Endodermal cell (in vitro differentiated cells): ENCODE data around the gene N4BP2. TPM values are rescaled to one million over a fixed set of nuclear protein-coding genes. Genes with fewer than 3 reads are reported as not detected.

Source experiments
- DNase-seq: peaks from one replicate; pipeline ENCODE4 v3.0.0-alpha.2; 2017
- H3K27ac ChIP-seq: 2 replicates; pipeline ENCODE4 v1.5.1; 2013; ENCODE audit warnings: mild to moderate bottlenecking, low read depth, low read length, moderate library complexity
- H3K27me3 ChIP-seq: 2 replicates; pipeline ENCODE4 v1.6.1; 2013; ENCODE audit warnings: mild to moderate bottlenecking, low read length, moderate library complexity; ENCODE audit not compliant: insufficient read depth, control insufficient read depth, poor library complexity, severe bottlenecking
- H3K36me3 ChIP-seq: 2 replicates; pipeline ENCODE4 v1.7.0; 2013; ENCODE audit warnings: mild to moderate bottlenecking, low read length, moderate library complexity; ENCODE audit not compliant: control insufficient read depth, insufficient read depth
- H3K4me1 ChIP-seq: one replicate; pipeline ENCODE4 v1.7.0; 2013; ENCODE audit warnings: low read length; ENCODE audit not compliant: control insufficient read depth, insufficient read depth
- H3K4me3 ChIP-seq: 2 replicates; pipeline ENCODE4 v1.5.1; 2013; ENCODE audit warnings: mild to moderate bottlenecking, low read length, moderate library complexity
- H3K9ac ChIP-seq: 2 replicates; pipeline ENCODE4 v1.6.1; 2013; ENCODE audit warnings: mild to moderate bottlenecking, low read length, moderate library complexity; ENCODE audit not compliant: poor library complexity, severe bottlenecking; ENCODE audit errors: extremely low read depth
- H3K9me3 ChIP-seq: 2 replicates; pipeline ENCODE4 v1.6.1; 2013; ENCODE audit warnings: mild to moderate bottlenecking, low read length, moderate library complexity; ENCODE audit not compliant: control insufficient read depth
- H3K27ac Mint-ChIP-seq: 2 replicates; pipeline ENCODE4 v1.8.0; 2020; ENCODE audit warnings: mixed read lengths
- H3K27me3 Mint-ChIP-seq: 2 replicates; pipeline ENCODE4 v1.8.0; 2021; ENCODE audit warnings: mild to moderate bottlenecking, mixed read lengths; ENCODE audit not compliant: insufficient read depth
- H3K36me3 Mint-ChIP-seq: 2 replicates; pipeline ENCODE4 v1.8.0; 2020; ENCODE audit warnings: low read depth, mixed read lengths
- H3K4me1 Mint-ChIP-seq: 2 replicates; pipeline ENCODE4 v1.8.0; 2020; ENCODE audit warnings: mixed read lengths
- H3K4me3 Mint-ChIP-seq: 2 replicates; pipeline ENCODE4 v1.8.0; 2020; ENCODE audit warnings: mild to moderate bottlenecking, moderate library complexity, mixed read lengths
- H3K9me3 Mint-ChIP-seq: 2 replicates; pipeline ENCODE4 v1.8.0; 2020; ENCODE audit warnings: mild to moderate bottlenecking, mixed read lengths
- WGBS, 2 experiments: methylation state at CpG; one replicate each; pipeline versions ENCODE4 v1.1.5 to v1.1.7; 2013; ENCODE audit warnings: missing lambda C conversion rate in 2 of 2, mixed read lengths in 1 of 2; ENCODE audit not compliant: insufficient coverage in 1 of 2, insufficient read length in 1 of 2; 5-methylcytosine and 5-hydroxymethylcytosine counted together
- total RNA-seq, 2 donors: library from RNA; stranded (reverse); fragmentation: NEBNext Ultra II Directional in 1 of 2; extraction: Animal tissue kit (Norgen Biotek cat#: 25700) in 1 of 2; gene quantifications; 2 replicates in 1 of 2; 3 replicates in 1 of 2; pipeline ENCODE4 v1.2.1, GENCODE V29; 2021
- TF ChIP-seq, protein P1 (sequence below): fragments of 200-600 bp; sonication (generic); conservative IDR thresholded peaks from 2 replicates; pipeline ENCODE4 v1.5.0; 2021; ENCODE audit warnings: antibody characterized with exemption, mild to moderate bottlenecking

Gene N4BP2
- total RNA-seq, 2 donors from 2014 or later: 37.1 to 44.0 TPM

GRCh38 chr4:40173470-40173875 lies 116.8 kb downstream of the N4BP2 start:
- no peak overlapping the region for H3K27ac Mint-ChIP-seq

DNA sequence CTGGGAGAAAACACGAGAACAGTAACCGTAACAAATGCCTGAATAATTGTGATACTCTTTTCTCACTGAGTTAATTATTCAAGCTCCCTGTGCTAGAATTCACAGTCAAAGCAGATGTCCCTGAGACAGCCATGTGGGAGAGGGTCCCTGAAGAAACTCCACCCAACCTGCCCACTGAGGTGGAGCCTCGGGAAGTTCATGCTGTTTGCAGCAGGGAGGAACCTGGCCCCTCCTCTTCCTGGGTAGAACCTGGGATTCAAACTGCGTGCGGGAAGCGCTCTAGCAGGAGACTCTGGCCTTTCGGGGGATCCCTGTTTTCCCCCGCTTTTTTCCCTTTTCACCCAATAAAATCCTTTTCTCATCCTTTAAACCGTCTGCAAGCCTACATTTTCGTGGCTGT lies 120.0 kb downstream of the N4BP2 start:
- WGBS, 2 experiments: 74 to 80% methylated on average over 5 to 10 of the region's 10 CpGs
- H3K4me1 ChIP-seq: no peaks in the 10 kb centered on the region
- H3K27me3 ChIP-seq: no peaks in the 10 kb centered on the region
- TF ChIP-seq, protein P1, sequence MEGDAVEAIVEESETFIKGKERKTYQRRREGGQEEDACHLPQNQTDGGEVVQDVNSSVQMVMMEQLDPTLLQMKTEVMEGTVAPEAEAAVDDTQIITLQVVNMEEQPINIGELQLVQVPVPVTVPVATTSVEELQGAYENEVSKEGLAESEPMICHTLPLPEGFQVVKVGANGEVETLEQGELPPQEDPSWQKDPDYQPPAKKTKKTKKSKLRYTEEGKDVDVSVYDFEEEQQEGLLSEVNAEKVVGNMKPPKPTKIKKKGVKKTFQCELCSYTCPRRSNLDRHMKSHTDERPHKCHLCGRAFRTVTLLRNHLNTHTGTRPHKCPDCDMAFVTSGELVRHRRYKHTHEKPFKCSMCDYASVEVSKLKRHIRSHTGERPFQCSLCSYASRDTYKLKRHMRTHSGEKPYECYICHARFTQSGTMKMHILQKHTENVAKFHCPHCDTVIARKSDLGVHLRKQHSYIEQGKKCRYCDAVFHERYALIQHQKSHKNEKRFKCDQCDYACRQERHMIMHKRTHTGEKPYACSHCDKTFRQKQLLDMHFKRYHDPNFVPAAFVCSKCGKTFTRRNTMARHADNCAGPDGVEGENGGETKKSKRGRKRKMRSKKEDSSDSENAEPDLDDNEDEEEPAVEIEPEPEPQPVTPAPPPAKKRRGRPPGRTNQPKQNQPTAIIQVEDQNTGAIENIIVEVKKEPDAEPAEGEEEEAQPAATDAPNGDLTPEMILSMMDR: no peak
- Mint-ChIP-seq H3K27ac (peak overlapping the region; percentile 45), H3K27me3 (peaks cover 2% of the 10 kb centered on the region), H3K9me3 (no peaks in the 10 kb centered on the region), H3K4me3 (no peak overlapping the region), H3K4me1 (no peaks in the 10 kb centered on the region), H3K36me3 (no peaks in the 10 kb centered on the region)
- no peaks in the 10 kb centered on the region for H3K9me3 ChIP-seq
- no peak overlapping the region for H3K9ac ChIP-seq
- peak; percentile 82 for DNase-seq
- H3K27ac ChIP-seq: peak overlapping the region; percentile 24
- no peaks in the 10 kb centered on the region for H3K36me3 ChIP-seq
- H3K4me3 ChIP-seq: no peak overlapping the region

More at GRCh38 chr4:40173470-40173875, 116.8 kb downstream of the N4BP2 start:
- WGBS, 2 experiments: 93 to 98% methylated on average over 4 of the region's 4 CpGs
- H3K4me3 Mint-ChIP-seq: no peak overlapping the region
- peaks cover 1% of the 10 kb centered on the region for H3K9me3 Mint-ChIP-seq
- DNase-seq: no peak
- TF ChIP-seq, protein P1: no peak
- Histone ChIP-seq H3K27ac (no peak overlapping the region), H3K36me3 (no peaks in the 10 kb centered on the region), H3K27me3 (no peaks in the 10 kb centered on the region), H3K9ac (no peak overlapping the region), H3K4me3 (no peak overlapping the region), H3K9me3 (no peaks in the 10 kb centered on the region), H3K4me1 (no peaks in the 10 kb centered on the region)
- no peaks in the 10 kb centered on the region for H3K27me3 Mint-ChIP-seq
- peaks cover 1% of the 10 kb centered on the region for H3K36me3 Mint-ChIP-seq
- H3K4me1 Mint-ChIP-seq: no peaks in the 10 kb centered on the region

- H3K27me3 Mint-ChIP-seq: peaks cover 2% of the 10 kb centered on the region
- H3K27ac Mint-ChIP-seq: no peak overlapping the region
Measured at GRCh38 chr4:40177591-40177990, 120.9 kb downstream of the N4BP2 start.

More at GRCh38 chr4:40177591-40177990, 120.9 kb downstream of the N4BP2 start:
- Mint-ChIP-seq H3K4me1 (no peaks in the 10 kb centered on the region), H3K36me3 (no peaks in the 10 kb centered on the region), H3K9me3 (no peaks in the 10 kb centered on the region), H3K4me3 (no peak overlapping the region)
- Histone ChIP-seq H3K9me3 (no peaks in the 10 kb centered on the region), H3K36me3 (no peaks in the 10 kb centered on the region), H3K9ac (no peak overlapping the region), H3K4me1 (no peaks in the 10 kb centered on the region), H3K27ac (no peak overlapping the region), H3K4me3 (no peak overlapping the region), H3K27me3 (no peaks in the 10 kb centered on the region)
- TF ChIP-seq, protein P1: no peak
- WGBS, 2 experiments: 93% methylated on average over 2 of the region's 2 CpGs; no CpG with 5 or more reads in 1 of the 2 experiments
- DNase-seq: no peak
